Measurements from ENCODE around the gene VSIG2. TPM values are rescaled to one million over a fixed set of nuclear protein-coding genes. Genes with fewer than 3 reads are reported as not detected.
"Not testable (repeated sequence)": the region's sequence is repeated elsewhere in the genome, so short reads cannot be mapped to it uniquely, and the experiment has no call there.

VSIG2 gene
- total and polyA plus RNA-seq, 7 experiments from 2014 or later, result 0.19 to 1.7 (median 0.82) TPM; not detected in 1

DNA sequence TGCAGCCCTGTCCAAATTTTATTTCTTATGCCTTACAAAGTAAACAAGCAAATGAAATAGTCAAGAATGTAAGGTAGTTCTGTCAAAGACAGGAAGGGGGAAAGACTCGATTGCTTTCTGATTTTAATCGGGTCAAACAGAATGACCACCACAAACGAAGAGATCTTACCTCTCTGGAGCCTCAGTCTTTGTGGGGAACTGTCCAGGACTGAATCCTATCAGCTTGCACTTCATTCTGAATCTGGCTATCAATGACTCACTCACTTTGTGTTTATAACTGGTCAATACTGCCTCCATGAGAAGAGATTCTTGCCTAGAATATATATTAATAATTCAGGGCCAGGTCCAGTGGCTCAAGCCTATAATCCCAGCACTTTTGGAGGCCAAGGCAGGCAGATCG lies 30.9 kb upstream of the VSIG2 start:
- Histone ChIP-seq H3K9me3 (ENCODE audit: control insufficient read depth in 2 of 3, low read length in 3 of 3) (no peaks in the 10 kb centered on the region), H3K27ac (ENCODE audit: low read depth, low read length) (no peak overlapping the region), H3K4me3 (ENCODE audit: low read length) (no peak overlapping the region), H3K4me1 (ENCODE audit: control insufficient read depth in 2 of 2, insufficient read depth in 2 of 2, low read length in 2 of 2) (peaks cover 0 to 5% of the 10 kb centered on the region in 2 donors), H3K27me3 (ENCODE audit: control insufficient read depth in 2 of 2, insufficient read depth in 2 of 2, low read length in 2 of 2) (no peaks in the 10 kb centered on the region), H3K36me3 (ENCODE audit: control insufficient read depth in 2 of 3, insufficient read depth in 3 of 3, low read length in 3 of 3) (no peaks in the 10 kb centered on the region)
- CTCF ChIA-PET, result interaction anchor here (0.6 to 2.0 kb wide), 3 partner anchors 19 to 140 kb away, joined by 3 to 8 read pairs (median 6); no protein-coding TSS in a partner anchor
- POLR2A ChIA-PET, result no interaction called here
- DNase-seq, result no peak
- Mint-ChIP-seq H3K36me3 (peaks cover 0 to 12% (median 6%) of the 10 kb centered on the region in 5 donors), H3K27me3 (no peaks in the 10 kb centered on the region), H3K9me3 (no peaks in the 10 kb centered on the region), H3K4me3 (no peak overlapping the region), H3K4me1 (peaks cover 0 to 29% (median 14%) of the 10 kb centered on the region in 7 donors), H3K27ac (no peak overlapping the region)
- intact Hi-C loops (cut with micrococcal nuclease), result no loop called here
- no peak for ATAC-seq

DNA sequence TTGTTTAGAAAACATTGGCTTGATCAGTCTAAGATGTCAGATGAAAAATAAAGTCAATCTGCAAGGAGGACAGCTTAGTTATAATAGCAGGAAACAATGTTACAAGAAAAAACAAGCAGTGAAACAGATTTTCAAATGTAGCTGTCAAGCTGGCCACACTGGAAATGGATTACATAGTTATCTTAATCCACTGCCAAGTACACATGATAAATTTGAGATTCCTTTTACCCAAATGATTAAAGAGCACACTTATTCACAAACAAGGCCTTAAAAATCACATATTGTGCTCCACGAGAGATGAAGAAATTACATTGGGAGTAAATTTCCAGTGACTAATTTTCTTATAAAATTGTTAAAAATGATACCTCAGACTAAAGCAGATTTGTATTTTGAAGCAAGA lies 27.5 kb upstream of the VSIG2 start:
- Histone ChIP-seq H3K9me3 (ENCODE audit: control insufficient read depth in 2 of 3, low read length in 3 of 3) (no peaks in the 10 kb centered on the region), H3K36me3 (ENCODE audit: control insufficient read depth in 2 of 3, insufficient read depth in 3 of 3, low read length in 3 of 3) (no peaks in the 10 kb centered on the region), H3K27me3 (ENCODE audit: control insufficient read depth in 2 of 2, insufficient read depth in 2 of 2, low read length in 2 of 2) (no peaks in the 10 kb centered on the region), H3K4me3 (ENCODE audit: low read length) (no peak overlapping the region), H3K4me1 (ENCODE audit: control insufficient read depth in 2 of 2, insufficient read depth in 2 of 2, low read length in 2 of 2) (peaks cover 0 to 15% of the 10 kb centered on the region in 2 donors), H3K27ac (ENCODE audit: low read depth, low read length) (no peak overlapping the region)
- intact Hi-C loops (cut with micrococcal nuclease), result no loop called here
- peaks cover 0 to 4% (median 0%) of the 10 kb centered on the region in 11 donors for H3K9me3 Mint-ChIP-seq
- H3K4me3 Mint-ChIP-seq, result no peak overlapping the region
- H3K4me1 Mint-ChIP-seq, result peaks cover 9 to 42% (median 33%) of the 10 kb centered on the region in 7 donors
- CTCF ChIA-PET, result interaction anchor here (1.1 to 1.7 kb wide), 3 partner anchors 16 to 110 kb away, joined by 3 to 4 read pairs (median 3); partner anchors contain the start of gene MSANTD2
- ATAC-seq (no peak), DNase-seq (no peak)
- POLR2A ChIA-PET, result interaction anchor here (0.7 kb wide), 1 partner anchor 12 kb away, joined by 3 read pairs; no protein-coding TSS in a partner anchor
- peaks cover 0 to 28% (median 15%) of the 10 kb centered on the region in 5 donors for H3K36me3 Mint-ChIP-seq
- H3K27ac Mint-ChIP-seq, result peak overlapping the region in 1 of 9 donors; percentile 19
- H3K27me3 Mint-ChIP-seq, result no peaks in the 10 kb centered on the region

DNA sequence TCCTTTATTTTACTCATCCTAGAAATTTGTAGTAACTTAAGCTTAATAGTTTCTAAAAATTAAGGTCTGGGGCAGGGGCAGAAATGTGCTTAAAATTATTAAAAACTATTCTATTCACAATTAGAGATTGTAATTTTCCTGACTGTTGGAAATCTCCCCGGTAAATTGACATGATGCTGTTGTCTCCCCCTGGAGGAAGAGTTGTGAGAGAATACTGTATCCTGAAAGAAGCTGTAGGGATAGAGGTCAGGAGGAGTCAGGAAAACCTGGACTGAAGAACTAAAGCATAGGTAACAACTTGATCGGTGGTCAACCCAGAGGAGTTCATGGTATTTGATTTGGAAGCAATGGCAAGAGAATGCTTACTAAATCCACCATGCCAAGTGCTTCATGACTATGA lies 26.2 kb upstream of the VSIG2 start:
- Histone ChIP-seq H3K36me3 (ENCODE audit: control insufficient read depth in 2 of 3, insufficient read depth in 3 of 3, low read length in 3 of 3) (no peaks in the 10 kb centered on the region), H3K9me3 (ENCODE audit: control insufficient read depth in 2 of 3, low read length in 3 of 3) (no peaks in the 10 kb centered on the region), H3K4me3 (ENCODE audit: low read length) (no peak overlapping the region), H3K27me3 (ENCODE audit: control insufficient read depth in 2 of 2, insufficient read depth in 2 of 2, low read length in 2 of 2) (no peaks in the 10 kb centered on the region), H3K27ac (ENCODE audit: low read depth, low read length) (no peak overlapping the region), H3K4me1 (ENCODE audit: control insufficient read depth in 2 of 2, insufficient read depth in 2 of 2, low read length in 2 of 2) (peaks cover 0 to 15% of the 10 kb centered on the region in 2 donors)
- peaks cover 0 to 31% (median 15%) of the 10 kb centered on the region in 5 donors for H3K36me3 Mint-ChIP-seq
- intact Hi-C loops (cut with micrococcal nuclease), result no loop called here
- H3K27ac Mint-ChIP-seq, result peak overlapping the region in 3 of 9 donors; percentile 16 to 61 (median 30)
- ChIA-PET CTCF (interaction anchor here (1.3 to 1.7 kb wide), 3 partner anchors 15 to 109 kb away, joined by 3 to 4 read pairs (median 4); no protein-coding TSS in a partner anchor), POLR2A (interaction anchor here (1.4 kb wide), 1 partner anchor 14 kb away, joined by 6 read pairs; no protein-coding TSS in a partner anchor)
- ATAC-seq (no peak), DNase-seq (no peak)
- H3K9me3 Mint-ChIP-seq, result peaks cover 0 to 4% (median 0%) of the 10 kb centered on the region in 11 donors
- no peaks in the 10 kb centered on the region for H3K27me3 Mint-ChIP-seq
- peaks cover 9 to 40% (median 33%) of the 10 kb centered on the region in 7 donors for H3K4me1 Mint-ChIP-seq
- no peak overlapping the region for H3K4me3 Mint-ChIP-seq

DNA sequence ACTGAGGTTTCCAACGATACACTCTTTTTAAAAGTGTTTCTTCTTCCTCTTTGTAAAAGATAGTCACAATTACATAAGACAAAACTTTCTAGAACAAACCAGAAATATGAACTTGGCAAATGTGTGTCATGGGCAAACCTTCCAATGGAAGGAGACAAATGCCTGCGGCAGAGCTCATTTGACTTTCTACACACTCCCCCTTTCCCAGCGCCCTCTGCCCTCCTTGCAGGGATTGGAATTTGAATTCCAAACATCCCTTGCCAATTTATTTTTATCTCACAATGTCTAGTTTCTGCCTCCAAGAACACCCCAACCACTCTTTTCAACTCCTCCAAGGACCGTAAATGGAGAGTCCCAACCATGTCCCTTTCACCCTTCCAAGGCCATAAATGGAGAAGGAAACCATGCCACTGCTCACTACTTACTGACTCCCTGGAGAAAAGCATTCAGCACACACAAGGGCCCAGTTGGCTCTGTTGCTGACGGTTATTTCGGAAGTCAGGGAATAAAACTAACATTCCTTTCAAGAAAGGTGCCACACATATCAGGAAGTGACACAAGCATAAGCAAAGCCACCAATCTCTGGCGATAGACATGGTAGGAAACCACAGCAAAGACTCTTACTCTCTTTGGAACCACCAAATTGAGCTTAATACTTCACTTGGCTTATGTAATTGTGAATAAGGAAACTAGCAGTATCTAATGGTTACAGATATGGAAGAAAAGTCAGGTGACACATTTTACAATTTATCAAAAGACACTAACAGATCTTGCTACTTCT lies 25.0 kb upstream of the VSIG2 start:
- H3K9me3 Mint-ChIP-seq, result peaks cover 0 to 4% (median 0%) of the 10 kb centered on the region in 11 donors
- Histone ChIP-seq H3K27me3 (ENCODE audit: control insufficient read depth in 2 of 2, insufficient read depth in 2 of 2, low read length in 2 of 2) (no peaks in the 10 kb centered on the region), H3K36me3 (ENCODE audit: control insufficient read depth in 2 of 3, insufficient read depth in 3 of 3, low read length in 3 of 3) (peaks cover 0 to 8% (median 0%) of the 10 kb centered on the region in 3 experiments), H3K9me3 (ENCODE audit: control insufficient read depth in 2 of 3, low read length in 3 of 3) (no peaks in the 10 kb centered on the region), H3K4me3 (ENCODE audit: low read length) (no peak overlapping the region), H3K27ac (ENCODE audit: low read depth, low read length) (no peak overlapping the region), H3K4me1 (ENCODE audit: control insufficient read depth in 2 of 2, insufficient read depth in 2 of 2, low read length in 2 of 2) (peaks cover 0 to 15% of the 10 kb centered on the region in 2 donors)
- peaks cover 2 to 40% (median 19%) of the 10 kb centered on the region in 5 donors for H3K36me3 Mint-ChIP-seq
- ChIA-PET CTCF (interaction anchor here (0.5 to 1.3 kb wide), 3 partner anchors 24 to 173 kb away, joined by 3 to 7 read pairs (median 4); no protein-coding TSS in a partner anchor), POLR2A (no interaction called here)
- intact Hi-C loops (cut with micrococcal nuclease), result loop anchor here in 1 of 2 donors (2.0 kb wide), 1 partner anchor 16 kb away; no protein-coding TSS in a partner anchor
- no peaks in the 10 kb centered on the region for H3K27me3 Mint-ChIP-seq
- H3K27ac Mint-ChIP-seq, result peak overlapping the region in 8 of 9 donors; percentile 27 to 93 (median 64)
- DNase-seq (peak in 7 of 9 donors; percentile 11 to 64 (median 54)), ATAC-seq (peak; percentile 78)
- H3K4me1 Mint-ChIP-seq, result peaks cover 9 to 40% (median 33%) of the 10 kb centered on the region in 7 donors
- peak overlapping the region in 8 of 10 donors; percentile 22 to 74 (median 50) for H3K4me3 Mint-ChIP-seq

DNA sequence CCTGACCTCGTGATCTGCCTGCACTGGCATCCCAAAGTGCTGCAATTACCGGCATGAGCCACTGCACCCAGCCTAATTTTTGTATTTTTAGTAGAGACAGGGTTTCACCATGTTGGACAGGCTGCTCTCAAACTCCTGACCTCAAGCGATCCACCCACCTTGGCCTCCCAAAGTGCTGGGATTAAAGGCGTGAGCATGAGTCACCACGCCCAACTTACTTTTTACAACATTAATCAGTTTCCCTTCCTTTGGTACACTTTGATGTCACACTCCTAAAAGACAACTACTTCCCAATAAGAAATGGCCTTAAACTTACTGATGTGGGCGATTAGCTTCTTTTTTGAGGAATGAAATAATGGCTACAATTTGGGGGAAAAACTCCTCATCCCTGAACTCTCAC lies 18.9 kb upstream of the VSIG2 start:
- H3K27ac Mint-ChIP-seq; H3K27me3 ChIP-seq (ENCODE audit: control insufficient read depth in 2 of 2, insufficient read depth in 2 of 2, low read length in 2 of 2); H3K4me3 Mint-ChIP-seq; H3K9me3 ChIP-seq (ENCODE audit: control insufficient read depth in 2 of 3, low read length in 3 of 3); H3K27ac ChIP-seq (ENCODE audit: low read depth, low read length); H3K4me3 ChIP-seq (ENCODE audit: low read length); H3K27me3 Mint-ChIP-seq; DNase-seq; H3K9me3 Mint-ChIP-seq; intact Hi-C loops (cut with micrococcal nuclease); POLR2A ChIA-PET; H3K4me1 Mint-ChIP-seq; H3K4me1 ChIP-seq (ENCODE audit: control insufficient read depth in 2 of 2, insufficient read depth in 2 of 2, low read length in 2 of 2); ATAC-seq: not testable (repeated sequence)
- peaks cover 4 to 38% (median 5%) of the 10 kb centered on the region in 3 experiments for H3K36me3 ChIP-seq (ENCODE audit: control insufficient read depth in 2 of 3, insufficient read depth in 3 of 3, low read length in 3 of 3)
- CTCF ChIA-PET, result interaction anchor here (0.8 to 3.3 kb wide), 2 partner anchors 28 to 101 kb away, joined by 3 to 15 read pairs; no protein-coding TSS in a partner anchor
- H3K36me3 Mint-ChIP-seq, result peaks cover 7 to 41% (median 10%) of the 10 kb centered on the region in 5 donors

DNA sequence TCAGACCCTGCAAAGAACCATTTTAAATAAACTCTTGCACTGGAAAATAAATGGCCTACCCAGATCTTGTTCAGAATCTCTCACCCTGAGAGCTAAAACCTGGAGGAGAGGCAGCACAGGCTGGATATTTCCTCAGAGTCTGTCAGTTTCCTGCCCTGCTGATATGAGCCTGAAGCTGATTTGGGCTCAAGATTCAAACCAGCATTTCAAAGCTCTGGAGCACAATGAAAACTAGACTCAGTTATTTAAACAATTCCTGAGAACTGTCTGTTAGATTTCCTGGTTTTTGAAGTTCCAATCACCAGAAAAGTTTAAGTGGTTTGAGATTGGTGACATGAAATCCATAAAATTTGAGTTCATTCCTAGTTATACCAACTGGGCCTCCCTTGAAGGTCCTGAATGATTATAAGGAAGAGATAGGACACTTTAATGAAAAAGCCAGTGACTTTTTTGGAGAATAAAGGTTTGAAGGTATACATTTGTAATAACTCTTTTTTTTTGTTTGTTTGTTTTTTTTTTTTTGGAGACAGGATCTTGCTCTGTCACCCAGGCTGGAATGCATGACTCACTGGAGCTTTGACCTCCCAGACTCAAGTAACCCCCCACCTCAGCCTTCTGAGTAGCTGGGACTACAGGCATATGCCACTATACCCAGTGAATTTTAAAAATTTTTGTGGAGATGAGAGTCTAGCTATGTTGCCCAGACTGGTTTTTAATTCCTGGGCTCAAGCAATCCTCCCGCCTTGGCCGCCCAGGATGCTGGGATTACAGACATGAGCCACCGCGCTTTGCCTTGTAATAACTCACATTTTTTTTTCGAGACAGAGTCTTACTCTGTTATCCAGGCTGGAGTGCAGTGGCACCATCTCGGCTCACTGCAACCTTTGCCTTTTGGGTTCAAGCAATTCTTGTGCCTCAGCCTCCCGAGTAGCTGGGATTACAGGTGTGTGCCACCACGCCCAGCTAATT lies 18.0 kb upstream of the VSIG2 start:
- CTCF ChIA-PET, result interaction anchor here (0.8 to 3.3 kb wide), 4 partner anchors 29 to 100 kb away, joined by 3 to 15 read pairs (median 4); no protein-coding TSS in a partner anchor
- ATAC-seq, result no peak
- Histone ChIP-seq H3K27me3 (ENCODE audit: control insufficient read depth in 2 of 2, insufficient read depth in 2 of 2, low read length in 2 of 2) (no peaks in the 10 kb centered on the region), H3K4me1 (ENCODE audit: control insufficient read depth in 2 of 2, insufficient read depth in 2 of 2, low read length in 2 of 2) (no peaks in the 10 kb centered on the region), H3K27ac (ENCODE audit: low read depth, low read length) (no peak overlapping the region), H3K9me3 (ENCODE audit: control insufficient read depth in 2 of 3, low read length in 3 of 3) (no peaks in the 10 kb centered on the region), H3K36me3 (ENCODE audit: control insufficient read depth in 2 of 3, insufficient read depth in 3 of 3, low read length in 3 of 3) (peaks cover 4 to 38% (median 5%) of the 10 kb centered on the region in 3 experiments), H3K4me3 (ENCODE audit: low read length) (no peak overlapping the region)
- POLR2A ChIA-PET, result no interaction called here
- DNase-seq, result no peak
- Mint-ChIP-seq H3K27me3 (no peaks in the 10 kb centered on the region), H3K27ac (peak overlapping the region in 1 of 9 donors; percentile 22), H3K4me3 (no peak overlapping the region), H3K36me3 (peaks cover 7 to 34% (median 10%) of the 10 kb centered on the region in 5 donors), H3K9me3 (no peaks in the 10 kb centered on the region), H3K4me1 (peaks cover 0 to 5% (median 0%) of the 10 kb centered on the region in 7 donors)
- intact Hi-C loops (cut with micrococcal nuclease), result no loop called here
